ENCODE data around the gene SLC10A7.

DNA sequence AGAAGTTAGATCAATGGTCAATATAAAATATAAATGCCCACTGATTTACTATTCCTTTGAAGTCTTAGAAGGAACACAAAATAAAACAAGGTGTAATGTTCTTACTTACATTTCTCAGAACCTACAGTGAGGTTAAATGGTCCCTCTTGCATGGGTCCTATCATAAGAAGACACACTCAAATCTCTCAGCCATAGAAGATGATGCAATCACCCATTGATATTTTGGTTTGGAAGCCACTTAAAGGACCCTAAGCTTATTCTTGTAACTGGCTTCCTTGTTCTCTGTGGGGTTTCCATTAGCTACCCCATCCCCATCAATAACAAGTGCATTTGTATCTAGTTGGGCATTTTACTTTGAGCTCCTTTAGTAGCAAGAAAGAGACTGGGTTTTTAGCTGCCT, 292.3 kb downstream of the SLC10A7 start:
- TF ChIP-seq POLR2A (IDR thresholded peaks at IDR 0.05): no peak
- TF ChIP-seq, protein P1, sequence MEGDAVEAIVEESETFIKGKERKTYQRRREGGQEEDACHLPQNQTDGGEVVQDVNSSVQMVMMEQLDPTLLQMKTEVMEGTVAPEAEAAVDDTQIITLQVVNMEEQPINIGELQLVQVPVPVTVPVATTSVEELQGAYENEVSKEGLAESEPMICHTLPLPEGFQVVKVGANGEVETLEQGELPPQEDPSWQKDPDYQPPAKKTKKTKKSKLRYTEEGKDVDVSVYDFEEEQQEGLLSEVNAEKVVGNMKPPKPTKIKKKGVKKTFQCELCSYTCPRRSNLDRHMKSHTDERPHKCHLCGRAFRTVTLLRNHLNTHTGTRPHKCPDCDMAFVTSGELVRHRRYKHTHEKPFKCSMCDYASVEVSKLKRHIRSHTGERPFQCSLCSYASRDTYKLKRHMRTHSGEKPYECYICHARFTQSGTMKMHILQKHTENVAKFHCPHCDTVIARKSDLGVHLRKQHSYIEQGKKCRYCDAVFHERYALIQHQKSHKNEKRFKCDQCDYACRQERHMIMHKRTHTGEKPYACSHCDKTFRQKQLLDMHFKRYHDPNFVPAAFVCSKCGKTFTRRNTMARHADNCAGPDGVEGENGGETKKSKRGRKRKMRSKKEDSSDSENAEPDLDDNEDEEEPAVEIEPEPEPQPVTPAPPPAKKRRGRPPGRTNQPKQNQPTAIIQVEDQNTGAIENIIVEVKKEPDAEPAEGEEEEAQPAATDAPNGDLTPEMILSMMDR (IDR thresholded peaks at IDR 0.05): no peak
